Measurements from ENCODE around the gene SELENOM. TPM values are rescaled to one million over a fixed set of nuclear protein-coding genes. Genes with fewer than 3 reads are reported as not detected.

Gene SELENOM
- total RNA-seq, 1 donor from 2014 or later: 157 TPM

DNA sequence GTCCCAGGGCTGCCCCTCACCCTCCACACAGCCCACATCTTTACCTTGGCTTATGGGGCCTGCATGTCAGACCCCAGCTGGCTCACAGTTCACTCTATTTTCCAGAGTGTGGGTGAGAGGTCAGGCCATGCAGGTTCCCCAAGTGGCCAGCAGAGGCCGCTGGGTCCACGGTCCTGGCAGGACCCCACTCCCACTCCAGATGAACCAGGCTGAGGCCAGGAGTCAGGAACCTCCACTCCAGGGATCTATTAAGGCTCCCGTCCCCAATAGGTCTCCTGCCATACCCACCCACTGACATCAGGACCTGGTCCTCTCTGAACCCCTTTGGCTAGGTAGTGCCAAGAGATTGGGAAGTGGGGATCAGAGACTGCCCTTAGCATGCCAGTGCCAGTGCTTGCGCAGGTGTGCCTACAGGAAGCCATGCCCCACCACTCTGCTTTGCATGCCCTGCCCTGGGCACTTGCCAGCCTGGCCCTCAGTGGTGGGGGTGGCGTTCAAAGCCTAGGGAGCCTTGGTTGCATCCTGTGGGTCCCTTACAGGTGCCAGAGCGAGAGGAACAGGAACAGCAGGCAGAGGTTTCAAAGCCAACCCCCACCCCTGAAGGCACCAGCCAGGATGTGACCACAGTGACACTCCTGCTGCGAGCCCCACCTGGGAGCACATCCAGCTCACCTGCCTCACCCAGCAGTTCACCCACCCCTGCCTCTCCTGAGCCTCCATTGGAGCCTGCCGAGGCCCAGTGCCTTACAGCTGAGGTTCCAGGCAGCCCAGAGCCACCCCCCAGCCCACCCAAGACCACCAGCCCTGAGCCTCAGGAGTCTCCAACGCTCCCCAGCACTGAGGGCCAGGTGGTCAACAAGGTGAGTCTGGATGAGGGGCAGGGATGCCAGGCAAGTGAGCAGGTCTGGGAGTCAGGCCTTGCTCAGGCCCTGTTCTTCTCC, 17.9 kb downstream of the SELENOM start:
- H3K27ac Mint-ChIP-seq (ENCODE audit: unreplicated experiment): no peak overlapping the region
- peaks cover 5% of the 10 kb centered on the region for H3K4me1 Mint-ChIP-seq (ENCODE audit: low read depth, unreplicated experiment)
- Histone ChIP-seq H3K9ac (ENCODE audit: low read length) (no peak overlapping the region), H2AFZ (ENCODE audit: low read depth, low read length) (no peak overlapping the region), H3K9me3 (ENCODE audit: insufficient read depth, low read depth, low read length) (no peaks in the 10 kb centered on the region), H3K27ac (ENCODE audit: low read depth, low read length) (no peak overlapping the region), H4K20me1 (ENCODE audit: insufficient read depth, low read length) (peaks cover 67% of the 10 kb centered on the region), H3K4me2 (ENCODE audit: low read length) (no peak overlapping the region), H3K79me2 (ENCODE audit: insufficient read depth, low read length) (peaks cover 43% of the 10 kb centered on the region), H3K4me3 (ENCODE audit: insufficient read depth, low read depth, low read length) (no peak overlapping the region), H3K36me3 (ENCODE audit: insufficient read depth, low read length) (peaks cover 36% of the 10 kb centered on the region), H3K27me3 (ENCODE audit: insufficient read depth, low read length) (no peaks in the 10 kb centered on the region), H3K4me1 (ENCODE audit: insufficient read depth, low read length) (peaks cover 17% of the 10 kb centered on the region)
- peak overlapping the region; percentile 5 for H3K4me3 Mint-ChIP-seq (ENCODE audit: unreplicated experiment)
- H3K9me3 Mint-ChIP-seq (ENCODE audit: unreplicated experiment): no peaks in the 10 kb centered on the region
- TF ChIP-seq, protein P1, sequence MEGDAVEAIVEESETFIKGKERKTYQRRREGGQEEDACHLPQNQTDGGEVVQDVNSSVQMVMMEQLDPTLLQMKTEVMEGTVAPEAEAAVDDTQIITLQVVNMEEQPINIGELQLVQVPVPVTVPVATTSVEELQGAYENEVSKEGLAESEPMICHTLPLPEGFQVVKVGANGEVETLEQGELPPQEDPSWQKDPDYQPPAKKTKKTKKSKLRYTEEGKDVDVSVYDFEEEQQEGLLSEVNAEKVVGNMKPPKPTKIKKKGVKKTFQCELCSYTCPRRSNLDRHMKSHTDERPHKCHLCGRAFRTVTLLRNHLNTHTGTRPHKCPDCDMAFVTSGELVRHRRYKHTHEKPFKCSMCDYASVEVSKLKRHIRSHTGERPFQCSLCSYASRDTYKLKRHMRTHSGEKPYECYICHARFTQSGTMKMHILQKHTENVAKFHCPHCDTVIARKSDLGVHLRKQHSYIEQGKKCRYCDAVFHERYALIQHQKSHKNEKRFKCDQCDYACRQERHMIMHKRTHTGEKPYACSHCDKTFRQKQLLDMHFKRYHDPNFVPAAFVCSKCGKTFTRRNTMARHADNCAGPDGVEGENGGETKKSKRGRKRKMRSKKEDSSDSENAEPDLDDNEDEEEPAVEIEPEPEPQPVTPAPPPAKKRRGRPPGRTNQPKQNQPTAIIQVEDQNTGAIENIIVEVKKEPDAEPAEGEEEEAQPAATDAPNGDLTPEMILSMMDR (IDR thresholded peaks at IDR 0.05; ENCODE audit: insufficient read depth, low read depth, low read length): peak; percentile 43
- no peak for TF ChIP-seq EZH2 (IDR thresholded peaks at IDR 0.05; ENCODE audit: insufficient read depth, low read length)
- H3K27me3 Mint-ChIP-seq (ENCODE audit: low read depth, unreplicated experiment): no peaks in the 10 kb centered on the region
- peaks cover 10% of the 10 kb centered on the region for H3K36me3 Mint-ChIP-seq (ENCODE audit: low read depth, unreplicated experiment)
- no peak for DNase-seq (ENCODE audit: low read depth)
- no peak for FAIRE-seq

DNA sequence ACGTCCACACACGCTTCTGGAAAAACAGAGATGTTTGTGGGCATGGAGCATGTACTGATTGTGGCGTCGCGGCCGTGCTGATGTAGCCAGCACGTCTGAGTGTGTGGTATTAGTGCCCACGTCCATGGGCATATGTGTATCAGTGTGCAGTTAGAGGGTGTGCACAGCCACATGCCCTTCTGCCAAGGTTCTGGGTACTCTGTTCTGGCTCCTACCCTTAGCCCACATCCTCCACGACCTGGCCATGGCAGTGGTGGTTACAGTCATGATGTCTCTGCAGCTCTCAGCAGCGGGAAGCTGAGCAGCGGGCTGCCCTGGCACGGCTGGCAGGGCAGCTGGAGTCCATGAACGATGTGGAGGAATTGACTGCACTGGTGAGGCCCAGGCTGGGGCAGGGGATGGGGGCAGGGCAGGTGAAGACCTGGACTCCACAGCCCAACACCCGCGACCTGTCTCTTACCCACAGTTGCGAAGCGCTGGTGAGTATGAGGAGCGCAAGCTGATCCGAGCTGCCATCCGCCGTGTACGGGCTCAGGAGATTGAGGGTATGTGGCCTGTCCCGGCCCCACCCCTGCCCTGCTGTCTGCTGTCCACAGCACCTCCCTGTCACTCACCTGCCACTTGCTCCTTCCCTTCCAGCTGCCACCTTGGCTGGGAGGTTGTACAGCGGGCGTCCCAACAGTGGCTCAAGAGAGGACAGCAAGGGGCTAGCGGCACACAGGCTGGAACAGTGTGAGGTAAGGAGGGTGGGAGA, 19.0 kb downstream of the SELENOM start:
- no peak overlapping the region for H3K4me2 ChIP-seq (ENCODE audit: low read length)
- DNase-seq (ENCODE audit: low read depth): no peak
- H3K27ac ChIP-seq (ENCODE audit: low read depth, low read length): no peak overlapping the region
- no peak for TF ChIP-seq EZH2 (IDR thresholded peaks at IDR 0.05; ENCODE audit: insufficient read depth, low read length)
- TF ChIP-seq, protein P1 (IDR thresholded peaks at IDR 0.05; ENCODE audit: insufficient read depth, low read depth, low read length): no peak
- H2AFZ ChIP-seq (ENCODE audit: low read depth, low read length): no peak overlapping the region
- Mint-ChIP-seq H3K4me1 (ENCODE audit: low read depth, unreplicated experiment) (peaks cover 8% of the 10 kb centered on the region), H3K36me3 (ENCODE audit: low read depth, unreplicated experiment) (peaks cover 8% of the 10 kb centered on the region), H3K4me3 (ENCODE audit: unreplicated experiment) (no peak overlapping the region), H3K9me3 (ENCODE audit: unreplicated experiment) (no peaks in the 10 kb centered on the region), H3K27ac (ENCODE audit: unreplicated experiment) (no peak overlapping the region), H3K27me3 (ENCODE audit: low read depth, unreplicated experiment) (no peaks in the 10 kb centered on the region)
- H4K20me1 ChIP-seq (ENCODE audit: insufficient read depth, low read length): peaks cover 65% of the 10 kb centered on the region
- no peak overlapping the region for H3K9ac ChIP-seq (ENCODE audit: low read length)
- H3K4me3 ChIP-seq (ENCODE audit: insufficient read depth, low read depth, low read length): no peak overlapping the region
- peaks cover 53% of the 10 kb centered on the region for H3K79me2 ChIP-seq (ENCODE audit: insufficient read depth, low read length)
- no peak for FAIRE-seq
- peaks cover 36% of the 10 kb centered on the region for H3K36me3 ChIP-seq (ENCODE audit: insufficient read depth, low read length)
- H3K4me1 ChIP-seq (ENCODE audit: insufficient read depth, low read length): peaks cover 27% of the 10 kb centered on the region
- no peaks in the 10 kb centered on the region for H3K27me3 ChIP-seq (ENCODE audit: insufficient read depth, low read length)
- no peaks in the 10 kb centered on the region for H3K9me3 ChIP-seq (ENCODE audit: insufficient read depth, low read depth, low read length)
